Measurements from ENCODE around the gene ACBD4. TPM values are rescaled to one million over a fixed set of nuclear protein-coding genes. Genes with fewer than 3 reads are reported as not detected.

ACBD4 gene
- polyA plus RNA-seq, 6 donors from 2014 or later: 15.4 to 27.1 (median 20.4) TPM

Other genes starting within 250 kb of the ACBD4 start
- 10 to 100 TPM; 45.4 to 92.7 (median 66.5) TPM for gene EFTUD2, start 236.2 kb upstream of the ACBD4 start, polyA plus RNA-seq (ENCODE audit: low read depth in 6 of 6)
- gene GFAP, start 220.2 kb upstream of the ACBD4 start, polyA plus RNA-seq (ENCODE audit: low read depth in 6 of 6): under 1 TPM in 5 of 6 donors, not detected in 1; 0.30 to 0.83 (median 0.66) TPM
- not detected for gene KIF18B, start 187.9 kb upstream of the ACBD4 start, polyA plus RNA-seq (ENCODE audit: low read depth in 6 of 6)
- gene C1QL1, start 167.4 kb upstream of the ACBD4 start, polyA plus RNA-seq (ENCODE audit: low read depth in 6 of 6): not detected
- gene DCAKD, start 84.1 kb upstream of the ACBD4 start, polyA plus RNA-seq (ENCODE audit: low read depth in 6 of 6): 10 to 100 TPM in 4 of 6 donors, 1 to 10 TPM in 2; 3.1 to 15.5 (median 11.1) TPM
- 10 to 100 TPM; 29.2 to 98.6 (median 55.5) TPM for gene NMT1, start 74.4 kb upstream of the ACBD4 start, polyA plus RNA-seq (ENCODE audit: low read depth in 6 of 6)
- not detected for gene PLCD3, start 3.2 kb upstream of the ACBD4 start, polyA plus RNA-seq (ENCODE audit: low read depth in 6 of 6)
- 1 to 10 TPM; 3.2 to 5.3 (median 4.1) TPM for gene HEXIM1, start 12.8 kb downstream of the ACBD4 start, polyA plus RNA-seq (ENCODE audit: low read depth in 6 of 6)
- 1 to 10 TPM; 2.1 to 6.7 (median 4.3) TPM for gene HEXIM2, start 26.2 kb downstream of the ACBD4 start, polyA plus RNA-seq (ENCODE audit: low read depth in 6 of 6)
- 10 to 100 TPM; 16.9 to 47.0 (median 22.3) TPM for gene FMNL1, start 86.2 kb downstream of the ACBD4 start, polyA plus RNA-seq (ENCODE audit: low read depth in 6 of 6)
- gene SPATA32, start 126.4 kb downstream of the ACBD4 start, polyA plus RNA-seq (ENCODE audit: low read depth in 6 of 6): 1 to 10 TPM in 1 of 6 donors, under 1 TPM in 4, not detected in 1; 0.16 to 4.6 (median 0.31) TPM
- 10 to 100 TPM; 13.3 to 38.9 (median 19.1) TPM for gene MAP3K14, start 181.3 kb downstream of the ACBD4 start, polyA plus RNA-seq (ENCODE audit: low read depth in 6 of 6)